Mononuclear cell (primary cell): ENCODE data around the gene APAF1. TPM values are rescaled to one million over a fixed set of nuclear protein-coding genes. Genes with fewer than 3 reads are reported as not detected.
"Not testable (repeated sequence)": the region's sequence is repeated elsewhere in the genome, so short reads cannot be mapped to it uniquely, and the experiment has no call there.

Experiments
- H3K27me3 ChIP-seq: 2 replicates; pipeline ENCODE4 v1.6.0; 2011; ENCODE audit warnings: low read length, control low read depth; ENCODE audit not compliant: insufficient read depth
- H3K4me1 ChIP-seq: 2 replicates; pipeline ENCODE4 v1.5.1; 2011; ENCODE audit warnings: mild to moderate bottlenecking, low read length, control low read depth; ENCODE audit not compliant: insufficient read depth
- H3K4me3 ChIP-seq: 2 replicates; pipeline ENCODE4 v1.5.1; 2011; ENCODE audit warnings: mild to moderate bottlenecking, low read length, moderate library complexity
- H3K9me3 ChIP-seq: 2 replicates; pipeline ENCODE4 v1.5.1; 2011; ENCODE audit warnings: low read depth, mild to moderate bottlenecking, control low read depth, low read length
- total RNA-seq: library from RNA; depleted of rRNA; stranded (reverse); fragments of >200 nt; gene quantifications from one replicate; pipeline ENCODE4 v1.2.3, GENCODE V29; 2012

The APAF1 gene
- total RNA-seq, 1 donor: 16.2 TPM

GRCh38 chr12:98751580-98752115 lies 106.6 kb downstream of the APAF1 start:
- Histone ChIP-seq H3K9me3 (no peaks in the 10 kb centered on the region), H3K4me1 (no peaks in the 10 kb centered on the region), H3K27me3 (peaks cover 16% of the 10 kb centered on the region), H3K4me3 (no peak overlapping the region)

- peaks cover 6% of the 10 kb centered on the region for H3K27me3 ChIP-seq
- H3K4me3 ChIP-seq: no peak overlapping the region
- no peaks in the 10 kb centered on the region for H3K4me1 ChIP-seq
- H3K9me3 ChIP-seq: no peaks in the 10 kb centered on the region
Measured at GRCh38 chr12:98752726-98753125, 107.6 kb downstream of the APAF1 start.

- Histone ChIP-seq H3K4me1 (no peaks in the 10 kb centered on the region), H3K9me3 (no peaks in the 10 kb centered on the region), H3K4me3 (no peak overlapping the region), H3K27me3 (no peaks in the 10 kb centered on the region)
Measured at GRCh38 chr12:98754095-98754494, 109.0 kb downstream of the APAF1 start.

- not testable (repeated sequence) for H3K4me1 ChIP-seq, H3K4me3 ChIP-seq, H3K27me3 ChIP-seq, H3K9me3 ChIP-seq
Measured at GRCh38 chr12:98755855-98756254, 110.8 kb downstream of the APAF1 start.

GRCh38 chr12:98757455-98757854 lies 112.4 kb downstream of the APAF1 start:
- Histone ChIP-seq H3K4me1 (no peaks in the 10 kb centered on the region), H3K4me3 (no peak overlapping the region), H3K27me3 (no peaks in the 10 kb centered on the region), H3K9me3 (no peaks in the 10 kb centered on the region)

- Histone ChIP-seq H3K27me3 (no peaks in the 10 kb centered on the region), H3K4me3 (no peak overlapping the region), H3K9me3 (no peaks in the 10 kb centered on the region), H3K4me1 (no peaks in the 10 kb centered on the region)
Measured at GRCh38 chr12:98758331-98758730, 113.2 kb downstream of the APAF1 start.

- Histone ChIP-seq H3K27me3 (no peaks in the 10 kb centered on the region), H3K9me3 (no peaks in the 10 kb centered on the region), H3K4me1 (no peaks in the 10 kb centered on the region), H3K4me3 (no peak overlapping the region)
Measured at GRCh38 chr12:98763656-98764055, 118.6 kb downstream of the APAF1 start.

- H3K9me3 ChIP-seq: no peaks in the 10 kb centered on the region
- H3K27me3 ChIP-seq: no peaks in the 10 kb centered on the region
- no peaks in the 10 kb centered on the region for H3K4me1 ChIP-seq
- no peak overlapping the region for H3K4me3 ChIP-seq
Measured at GRCh38 chr12:98767248-98767647, 122.2 kb downstream of the APAF1 start.

GRCh38 chr12:98769068-98769467 lies 124.0 kb downstream of the APAF1 start:
- no peak overlapping the region for H3K4me3 ChIP-seq
- no peaks in the 10 kb centered on the region for H3K4me1 ChIP-seq
- H3K9me3 ChIP-seq: no peaks in the 10 kb centered on the region
- H3K27me3 ChIP-seq: no peaks in the 10 kb centered on the region

GRCh38 chr12:98770230-98770629 lies 125.1 kb downstream of the APAF1 start:
- Histone ChIP-seq H3K4me3 (no peak overlapping the region), H3K9me3 (no peaks in the 10 kb centered on the region), H3K27me3 (no peaks in the 10 kb centered on the region), H3K4me1 (no peaks in the 10 kb centered on the region)

GRCh38 chr12:98771811-98772752 lies 127.0 kb downstream of the APAF1 start:
- no peak overlapping the region for H3K4me3 ChIP-seq
- no peaks in the 10 kb centered on the region for H3K9me3 ChIP-seq
- no peaks in the 10 kb centered on the region for H3K4me1 ChIP-seq
- no peaks in the 10 kb centered on the region for H3K27me3 ChIP-seq

GRCh38 chr12:98772818-98773217 lies 127.7 kb downstream of the APAF1 start:
- no peaks in the 10 kb centered on the region for H3K4me1 ChIP-seq
- H3K9me3 ChIP-seq: no peaks in the 10 kb centered on the region

GRCh38 chr12:98780261-98780660 lies 135.2 kb downstream of the APAF1 start:
- no peak overlapping the region for H3K4me3 ChIP-seq
- H3K9me3 ChIP-seq: no peaks in the 10 kb centered on the region
- no peaks in the 10 kb centered on the region for H3K27me3 ChIP-seq
- no peaks in the 10 kb centered on the region for H3K4me1 ChIP-seq

More at GRCh38 chr12:98772818-98773217, 127.7 kb downstream of the APAF1 start:
- Histone ChIP-seq H3K4me3 (no peak overlapping the region), H3K27me3 (no peaks in the 10 kb centered on the region)

- H3K9me3 ChIP-seq: no peaks in the 10 kb centered on the region
- H3K27me3 ChIP-seq: no peaks in the 10 kb centered on the region
- H3K4me3 ChIP-seq: no peak overlapping the region
- H3K4me1 ChIP-seq: no peaks in the 10 kb centered on the region
Measured at GRCh38 chr12:98783420-98783819, 138.3 kb downstream of the APAF1 start.
